ENCODE data around the gene GEN1.

DNA sequence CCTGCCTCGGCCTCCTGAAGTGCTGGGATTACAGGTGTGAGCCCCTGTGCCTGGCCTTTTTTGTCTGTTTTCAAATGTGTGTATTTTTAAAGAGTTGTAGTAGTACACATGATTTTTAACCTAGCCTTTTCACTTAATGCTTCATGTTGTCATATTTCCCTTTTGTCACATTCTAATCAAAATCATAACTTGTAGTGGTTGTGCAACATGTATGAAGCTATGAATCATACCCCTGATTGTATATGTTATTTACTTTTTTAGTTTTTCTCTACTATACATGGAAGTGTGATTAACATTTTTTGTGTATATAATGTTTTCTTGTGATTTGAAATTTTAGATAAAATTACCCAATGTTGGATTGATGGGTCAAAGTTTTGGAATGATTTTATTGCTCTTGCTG is 8.5 kb downstream of the GEN1 start:
- TF ChIP-seq GMEB2 (CRISPR knock-in tag; IDR thresholded peaks at IDR 0.05; ENCODE audit: low read depth) (no peak), KAT7 (CRISPR knock-in tag; IDR thresholded peaks at IDR 0.05; ENCODE audit: borderline replicate concordance) (no peak), POGZ (CRISPR knock-in tag; IDR thresholded peaks at IDR 0.05) (no peak), TAF1 (CRISPR knock-in tag; IDR thresholded peaks at IDR 0.05) (no peak), MYNN (CRISPR knock-in tag; IDR thresholded peaks at IDR 0.05; ENCODE audit: low read depth) (no peak), ELF3 (CRISPR knock-in tag; IDR thresholded peaks at IDR 0.05) (no peak), FOXK1 (CRISPR knock-in tag; IDR thresholded peaks at IDR 0.05; ENCODE audit: borderline replicate concordance, low read depth) (no peak), ZNF605 (CRISPR knock-in tag; IDR thresholded peaks at IDR 0.05) (no peak), NBN (conservative IDR thresholded peaks at IDR 0.05) (no peak), TFAP4 (IDR thresholded peaks at IDR 0.05; ENCODE audit: borderline replicate concordance, low read depth) (no peak)
- TF ChIP-seq, protein P1, sequence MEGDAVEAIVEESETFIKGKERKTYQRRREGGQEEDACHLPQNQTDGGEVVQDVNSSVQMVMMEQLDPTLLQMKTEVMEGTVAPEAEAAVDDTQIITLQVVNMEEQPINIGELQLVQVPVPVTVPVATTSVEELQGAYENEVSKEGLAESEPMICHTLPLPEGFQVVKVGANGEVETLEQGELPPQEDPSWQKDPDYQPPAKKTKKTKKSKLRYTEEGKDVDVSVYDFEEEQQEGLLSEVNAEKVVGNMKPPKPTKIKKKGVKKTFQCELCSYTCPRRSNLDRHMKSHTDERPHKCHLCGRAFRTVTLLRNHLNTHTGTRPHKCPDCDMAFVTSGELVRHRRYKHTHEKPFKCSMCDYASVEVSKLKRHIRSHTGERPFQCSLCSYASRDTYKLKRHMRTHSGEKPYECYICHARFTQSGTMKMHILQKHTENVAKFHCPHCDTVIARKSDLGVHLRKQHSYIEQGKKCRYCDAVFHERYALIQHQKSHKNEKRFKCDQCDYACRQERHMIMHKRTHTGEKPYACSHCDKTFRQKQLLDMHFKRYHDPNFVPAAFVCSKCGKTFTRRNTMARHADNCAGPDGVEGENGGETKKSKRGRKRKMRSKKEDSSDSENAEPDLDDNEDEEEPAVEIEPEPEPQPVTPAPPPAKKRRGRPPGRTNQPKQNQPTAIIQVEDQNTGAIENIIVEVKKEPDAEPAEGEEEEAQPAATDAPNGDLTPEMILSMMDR (CRISPR knock-in tag; IDR thresholded peaks at IDR 0.05), result no peak
- TF ChIP-seq, protein P2, sequence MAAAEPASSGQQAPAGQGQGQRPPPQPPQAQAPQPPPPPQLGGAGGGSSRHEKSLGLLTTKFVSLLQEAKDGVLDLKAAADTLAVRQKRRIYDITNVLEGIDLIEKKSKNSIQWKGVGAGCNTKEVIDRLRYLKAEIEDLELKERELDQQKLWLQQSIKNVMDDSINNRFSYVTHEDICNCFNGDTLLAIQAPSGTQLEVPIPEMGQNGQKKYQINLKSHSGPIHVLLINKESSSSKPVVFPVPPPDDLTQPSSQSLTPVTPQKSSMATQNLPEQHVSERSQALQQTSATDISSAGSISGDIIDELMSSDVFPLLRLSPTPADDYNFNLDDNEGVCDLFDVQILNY (CRISPR knock-in tag; conservative IDR thresholded peaks at IDR 0.05), result no peak
- TF ChIP-seq, protein P3, sequence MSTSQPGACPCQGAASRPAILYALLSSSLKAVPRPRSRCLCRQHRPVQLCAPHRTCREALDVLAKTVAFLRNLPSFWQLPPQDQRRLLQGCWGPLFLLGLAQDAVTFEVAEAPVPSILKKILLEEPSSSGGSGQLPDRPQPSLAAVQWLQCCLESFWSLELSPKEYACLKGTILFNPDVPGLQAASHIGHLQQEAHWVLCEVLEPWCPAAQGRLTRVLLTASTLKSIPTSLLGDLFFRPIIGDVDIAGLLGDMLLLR (CRISPR knock-in tag; IDR thresholded peaks at IDR 0.05), result no peak

Measured in HepG2 (cell line).